ENCODE results near the gene LYZL1.
"Not testable (repeated sequence)": the region's sequence is repeated elsewhere in the genome, so short reads cannot be mapped to it uniquely, and the experiment has no call there.

The LYZL1 gene

DNA sequence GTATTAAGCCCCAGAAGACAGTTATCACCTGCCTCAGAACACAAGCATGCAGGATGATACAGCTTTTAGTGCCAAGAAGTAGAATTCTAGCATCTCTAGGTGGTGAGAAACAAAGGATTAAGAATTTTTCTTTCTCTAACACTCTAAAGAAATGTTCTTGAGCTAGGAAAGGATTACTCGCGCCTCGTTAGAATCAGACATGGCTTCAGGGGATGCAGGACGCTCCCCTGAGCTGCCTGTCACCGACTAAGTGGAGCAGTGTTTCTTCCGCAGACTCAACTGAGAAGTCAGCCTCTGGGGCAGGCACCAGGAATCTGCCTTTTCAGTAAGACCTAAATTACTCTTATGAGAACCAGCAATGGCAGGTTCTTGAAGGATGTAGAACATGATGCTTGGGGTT is at the start of gene LYZL1:
TSS of gene LYZL1 (plus strand) at position 165 of the 400 bp plus-strand sequence. CDS start 2,798 bp downstream, outside the sequence.
- not testable (repeated sequence) for H3K4me3 ChIP-seq (ENCODE audit: low read length); H3K36me3 ChIP-seq (ENCODE audit: control insufficient read depth, insufficient read depth, low read length); H3K9me3 ChIP-seq (ENCODE audit: control insufficient read depth, low read length)

DNA sequence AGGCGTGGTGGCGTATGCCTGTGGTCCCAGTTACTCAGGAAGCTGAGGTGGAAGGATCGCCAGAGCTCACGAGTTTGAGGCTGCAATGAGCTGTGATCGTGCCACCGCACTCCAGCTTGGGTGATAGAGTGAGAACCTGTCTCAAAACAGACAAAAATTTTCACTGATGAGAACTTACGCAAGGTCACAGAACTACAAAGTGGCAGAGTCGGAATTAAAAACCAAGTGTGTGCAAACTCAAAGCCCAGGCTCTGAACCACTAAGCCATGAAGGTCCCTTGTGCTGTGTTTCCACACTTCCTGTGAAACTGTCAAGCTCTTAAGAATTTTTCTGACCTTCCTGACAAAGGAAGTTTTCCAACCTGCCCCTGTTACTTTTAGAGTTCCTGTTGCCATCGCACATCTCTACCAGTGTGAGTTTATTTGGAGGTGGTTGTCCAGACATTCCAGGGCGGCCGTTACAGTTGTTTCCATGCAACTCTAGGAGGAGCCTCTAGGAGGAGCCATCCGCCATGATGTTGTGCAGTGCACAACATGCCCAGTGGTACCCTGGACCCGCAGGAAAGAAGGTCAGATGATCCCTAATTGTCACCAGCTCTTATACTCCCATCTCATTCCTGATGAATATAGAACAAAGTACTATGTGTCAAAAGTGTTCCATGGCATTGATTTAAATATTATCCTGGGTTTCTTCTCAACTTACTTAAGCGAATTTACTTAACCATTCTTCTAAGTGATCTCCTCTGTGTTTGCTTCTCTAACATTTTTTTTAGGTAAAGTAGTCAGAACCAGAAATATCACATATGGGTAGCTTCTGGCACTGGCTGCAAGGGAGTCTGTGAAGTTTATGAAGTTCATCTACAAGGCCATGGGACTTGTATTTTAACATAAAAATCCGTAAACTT is 49.0 kb upstream of the LYZL1 start:
- H3K27me3 ChIP-seq (ENCODE audit: control insufficient read depth, insufficient read depth, low read length) = peaks cover 6% of the 10 kb centered on the region
- H3K4me3 ChIP-seq (ENCODE audit: low read length) = no peak overlapping the region
- no peak overlapping the region for H3K9ac ChIP-seq (ENCODE audit: low read length)
- no peaks in the 10 kb centered on the region for H3K4me1 ChIP-seq (ENCODE audit: control insufficient read depth, insufficient read depth, low read length)
- no peaks in the 10 kb centered on the region for H3K9me3 ChIP-seq (ENCODE audit: control insufficient read depth, low read length)
- H3K36me3 ChIP-seq (ENCODE audit: control insufficient read depth, insufficient read depth, low read length) = no peaks in the 10 kb centered on the region

More for the DNA sequence above, at the start of gene LYZL1:
- H3K4me1 ChIP-seq (ENCODE audit: control insufficient read depth, insufficient read depth, low read length); H3K9ac ChIP-seq (ENCODE audit: low read length); H3K27me3 ChIP-seq (ENCODE audit: control insufficient read depth, insufficient read depth, low read length): not testable (repeated sequence)

DNA sequence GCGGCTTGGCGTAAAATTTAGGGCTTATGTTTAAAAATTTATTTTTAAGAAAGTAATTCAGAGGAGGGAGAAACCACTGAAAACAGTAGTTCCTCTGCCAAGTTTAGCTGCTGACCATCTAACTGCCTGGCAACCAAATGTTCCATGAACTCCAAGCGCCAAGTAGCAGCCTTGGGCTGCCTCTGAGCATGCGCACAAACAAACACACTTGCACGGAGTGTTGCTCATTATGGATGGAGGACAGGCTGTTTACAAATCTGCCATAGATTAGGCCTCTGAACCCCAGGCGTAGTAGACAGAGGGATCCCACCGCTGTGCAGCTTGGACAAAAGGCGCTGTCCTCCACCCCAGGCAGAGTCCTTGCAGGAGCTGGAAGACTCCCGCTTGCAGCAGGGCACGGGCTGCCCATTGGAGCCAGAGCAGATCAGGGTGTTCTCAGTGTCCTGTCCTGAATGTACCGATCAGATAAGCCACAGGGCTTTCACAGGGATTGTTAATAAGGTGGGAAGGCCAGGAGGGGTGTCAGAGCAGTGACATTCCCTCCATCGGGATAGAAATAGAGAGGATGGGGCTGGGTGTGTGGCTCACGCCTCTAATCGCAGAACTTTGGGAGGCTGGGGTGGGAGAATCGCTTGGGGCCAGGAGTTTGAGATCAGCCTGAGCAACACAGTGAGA is 47.7 kb upstream of the LYZL1 start:
- H3K9ac ChIP-seq (ENCODE audit: low read length) = no peak overlapping the region
- H3K36me3 ChIP-seq (ENCODE audit: control insufficient read depth, insufficient read depth, low read length) = no peaks in the 10 kb centered on the region
- peaks cover 6% of the 10 kb centered on the region for H3K27me3 ChIP-seq (ENCODE audit: control insufficient read depth, insufficient read depth, low read length)
- H3K4me1 ChIP-seq (ENCODE audit: control insufficient read depth, insufficient read depth, low read length) = no peaks in the 10 kb centered on the region
- H3K9me3 ChIP-seq (ENCODE audit: control insufficient read depth, low read length) = no peaks in the 10 kb centered on the region
- no peak overlapping the region for H3K4me3 ChIP-seq (ENCODE audit: low read length)

DNA sequence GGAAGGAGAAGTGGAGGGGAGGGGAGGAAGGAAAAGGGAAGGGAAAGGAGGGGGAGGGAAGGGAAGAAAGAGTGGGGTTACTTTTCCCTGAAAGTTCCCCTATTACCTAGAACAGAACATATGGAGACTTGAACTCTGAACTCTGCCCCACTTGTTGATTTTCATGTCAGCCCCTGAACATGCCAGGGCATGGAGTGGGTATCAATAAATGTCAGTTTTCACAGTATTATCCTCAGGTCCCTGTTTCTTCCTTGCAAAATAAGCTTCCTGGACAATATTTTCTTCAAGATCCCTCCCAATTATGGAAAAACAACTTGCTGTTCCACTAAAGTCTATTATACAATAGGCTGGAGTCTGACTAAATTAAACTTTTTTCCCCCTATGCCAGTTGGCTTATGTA is 46.9 kb upstream of the LYZL1 start:
- H3K4me1 ChIP-seq (ENCODE audit: control insufficient read depth, insufficient read depth, low read length) = no peaks in the 10 kb centered on the region
- H3K36me3 ChIP-seq (ENCODE audit: control insufficient read depth, insufficient read depth, low read length) = no peaks in the 10 kb centered on the region
- H3K9me3 ChIP-seq (ENCODE audit: control insufficient read depth, low read length) = no peaks in the 10 kb centered on the region
- H3K27me3 ChIP-seq (ENCODE audit: control insufficient read depth, insufficient read depth, low read length) = peaks cover 5% of the 10 kb centered on the region
- H3K9ac ChIP-seq (ENCODE audit: low read length) = no peak overlapping the region
- no peak overlapping the region for H3K4me3 ChIP-seq (ENCODE audit: low read length)

DNA sequence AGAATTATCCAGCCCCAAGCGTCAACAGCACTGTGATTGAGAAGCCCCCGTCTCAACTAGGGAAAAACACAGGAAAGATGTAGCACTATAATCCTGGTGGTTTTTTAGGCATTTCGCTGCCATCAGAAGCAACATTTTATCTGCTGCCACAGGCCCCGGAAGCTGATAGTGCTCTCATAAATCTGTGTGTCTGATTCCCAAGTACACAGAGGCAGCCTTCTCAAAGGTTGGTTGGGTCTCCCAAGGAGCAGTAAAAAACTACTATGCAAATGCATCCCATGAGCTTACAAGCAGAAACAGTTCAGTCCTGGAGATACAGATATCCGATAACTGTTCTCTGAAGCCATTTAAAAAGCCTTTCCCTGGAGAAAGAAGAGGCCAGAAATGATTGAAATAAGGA is 45.8 kb upstream of the LYZL1 start:
- Histone ChIP-seq H3K36me3 (ENCODE audit: control insufficient read depth, insufficient read depth, low read length) (no peaks in the 10 kb centered on the region), H3K9ac (ENCODE audit: low read length) (no peak overlapping the region), H3K4me3 (ENCODE audit: low read length) (no peak overlapping the region), H3K9me3 (ENCODE audit: control insufficient read depth, low read length) (no peaks in the 10 kb centered on the region), H3K4me1 (ENCODE audit: control insufficient read depth, insufficient read depth, low read length) (no peaks in the 10 kb centered on the region), H3K27me3 (ENCODE audit: control insufficient read depth, insufficient read depth, low read length) (no peaks in the 10 kb centered on the region)

DNA sequence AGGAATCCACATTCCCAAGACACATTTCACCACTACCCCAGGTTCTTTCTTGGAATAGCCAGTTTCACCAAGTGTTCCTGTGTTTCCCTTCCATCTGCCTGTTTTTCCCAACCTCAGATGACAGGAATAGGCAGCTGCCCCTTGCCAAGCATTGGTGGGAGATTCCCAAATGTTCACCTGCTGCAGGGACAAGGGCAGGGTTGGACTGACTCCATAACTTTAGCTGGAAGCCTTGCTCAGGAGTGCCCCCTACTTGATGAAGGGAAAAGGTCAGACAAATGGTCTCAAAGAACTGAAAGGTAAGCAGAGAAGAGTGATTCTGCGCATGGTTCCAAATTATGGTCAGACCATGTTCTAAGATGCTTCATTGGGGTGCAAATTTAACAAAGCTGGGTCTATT is 45.1 kb upstream of the LYZL1 start:
- no peaks in the 10 kb centered on the region for H3K9me3 ChIP-seq (ENCODE audit: control insufficient read depth, low read length)
- no peaks in the 10 kb centered on the region for H3K36me3 ChIP-seq (ENCODE audit: control insufficient read depth, insufficient read depth, low read length)
- no peaks in the 10 kb centered on the region for H3K4me1 ChIP-seq (ENCODE audit: control insufficient read depth, insufficient read depth, low read length)
- no peak overlapping the region for H3K4me3 ChIP-seq (ENCODE audit: low read length)
- no peaks in the 10 kb centered on the region for H3K27me3 ChIP-seq (ENCODE audit: control insufficient read depth, insufficient read depth, low read length)
- no peak overlapping the region for H3K9ac ChIP-seq (ENCODE audit: low read length)

DNA sequence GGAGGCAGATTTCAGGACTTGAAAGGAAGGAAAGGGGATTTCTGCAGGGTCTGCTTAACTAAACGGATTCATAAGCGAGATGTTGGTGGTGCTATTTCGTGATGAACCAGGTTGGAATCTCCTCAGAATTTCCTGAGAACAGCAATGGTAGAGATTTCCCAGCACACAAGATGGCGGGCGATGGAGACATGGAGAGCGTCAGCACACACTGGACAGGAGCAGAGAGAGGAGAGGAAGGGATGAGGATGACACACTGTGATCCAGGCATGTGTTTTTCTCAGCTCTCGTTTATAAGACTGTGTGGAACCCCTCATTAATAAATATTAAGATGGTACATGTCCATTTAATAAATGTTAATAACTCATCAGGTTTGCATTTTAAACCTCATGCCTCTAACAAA is 43.9 kb upstream of the LYZL1 start:
- H3K27me3 ChIP-seq (ENCODE audit: control insufficient read depth, insufficient read depth, low read length) = peaks cover 3% of the 10 kb centered on the region
- no peaks in the 10 kb centered on the region for H3K36me3 ChIP-seq (ENCODE audit: control insufficient read depth, insufficient read depth, low read length)
- H3K9me3 ChIP-seq (ENCODE audit: control insufficient read depth, low read length) = no peaks in the 10 kb centered on the region
- H3K4me3 ChIP-seq (ENCODE audit: low read length) = no peak overlapping the region
- no peaks in the 10 kb centered on the region for H3K4me1 ChIP-seq (ENCODE audit: control insufficient read depth, insufficient read depth, low read length)
- no peak overlapping the region for H3K9ac ChIP-seq (ENCODE audit: low read length)

DNA sequence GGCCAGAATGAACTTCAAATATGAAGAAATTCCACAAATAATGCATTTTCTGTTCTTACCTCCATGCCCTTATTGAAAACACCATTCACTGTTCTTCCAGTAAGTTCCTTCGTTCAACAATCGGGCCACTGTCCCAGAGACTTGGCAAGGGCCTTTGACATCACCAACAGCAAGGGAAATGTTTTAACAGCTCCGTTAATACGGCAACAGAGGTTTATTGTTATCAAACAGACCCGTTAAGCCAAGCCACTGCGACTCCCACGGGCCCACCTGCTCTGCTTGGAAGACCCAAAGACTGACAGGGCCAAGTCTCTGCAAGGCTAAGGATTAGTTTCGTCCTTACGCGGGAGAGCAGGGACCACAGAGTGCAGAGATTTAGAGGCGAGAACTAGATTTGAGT is 43.4 kb upstream of the LYZL1 start:
- Histone ChIP-seq H3K9me3 (ENCODE audit: control insufficient read depth, low read length) (no peaks in the 10 kb centered on the region), H3K36me3 (ENCODE audit: control insufficient read depth, insufficient read depth, low read length) (no peaks in the 10 kb centered on the region), H3K4me3 (ENCODE audit: low read length) (no peak overlapping the region), H3K27me3 (ENCODE audit: control insufficient read depth, insufficient read depth, low read length) (peaks cover 3% of the 10 kb centered on the region), H3K4me1 (ENCODE audit: control insufficient read depth, insufficient read depth, low read length) (no peaks in the 10 kb centered on the region), H3K9ac (ENCODE audit: low read length) (no peak overlapping the region)

DNA sequence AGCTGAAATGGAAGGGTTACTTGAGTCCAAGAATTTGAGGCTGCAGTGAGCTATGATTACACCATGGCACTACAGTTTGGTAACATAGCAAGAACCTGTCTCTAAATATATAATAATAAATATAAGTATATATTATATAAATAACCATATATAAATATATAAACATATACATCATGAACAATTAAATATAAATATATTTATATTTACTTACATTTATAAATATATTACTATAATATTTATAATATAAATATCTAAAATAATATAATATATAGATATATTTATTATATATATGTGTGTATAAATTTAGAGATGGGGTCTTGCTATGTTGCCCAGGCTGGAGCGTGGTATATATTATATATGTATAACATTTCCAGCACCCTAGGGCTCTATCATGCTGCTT is 42.4 kb upstream of the LYZL1 start:
- H3K36me3 ChIP-seq (ENCODE audit: control insufficient read depth, insufficient read depth, low read length) = no peaks in the 10 kb centered on the region

DNA sequence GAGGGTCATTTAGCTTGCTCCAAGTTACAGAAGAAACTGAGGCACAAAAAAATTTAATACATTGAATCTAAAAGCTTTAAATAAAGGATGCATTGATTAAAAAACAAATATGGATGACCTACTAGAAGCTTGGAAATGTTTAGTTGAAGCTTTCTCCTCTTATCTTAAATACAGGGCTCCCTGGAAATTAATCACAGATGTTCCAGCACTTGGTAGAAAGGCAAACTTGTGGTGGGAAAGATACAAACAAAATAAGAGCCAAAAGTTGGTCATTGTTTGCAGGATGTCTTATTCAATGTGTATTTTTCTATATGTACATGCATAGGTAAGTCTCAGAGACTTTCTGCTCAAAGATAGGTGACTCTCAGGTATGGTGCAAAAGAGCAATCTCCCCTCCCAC is 40.7 kb upstream of the LYZL1 start:
- Histone ChIP-seq H3K27me3 (ENCODE audit: control insufficient read depth, insufficient read depth, low read length) (peaks cover 8% of the 10 kb centered on the region), H3K36me3 (ENCODE audit: control insufficient read depth, insufficient read depth, low read length) (no peaks in the 10 kb centered on the region), H3K9me3 (ENCODE audit: control insufficient read depth, low read length) (no peaks in the 10 kb centered on the region), H3K9ac (ENCODE audit: low read length) (no peak overlapping the region), H3K4me3 (ENCODE audit: low read length) (no peak overlapping the region), H3K4me1 (ENCODE audit: control insufficient read depth, insufficient read depth, low read length) (no peaks in the 10 kb centered on the region)

More for the DNA sequence above, 42.4 kb upstream of the LYZL1 start:
- Histone ChIP-seq H3K9me3 (ENCODE audit: control insufficient read depth, low read length) (no peaks in the 10 kb centered on the region), H3K4me3 (ENCODE audit: low read length) (no peak overlapping the region), H3K27me3 (ENCODE audit: control insufficient read depth, insufficient read depth, low read length) (peaks cover 3% of the 10 kb centered on the region), H3K4me1 (ENCODE audit: control insufficient read depth, insufficient read depth, low read length) (no peaks in the 10 kb centered on the region), H3K9ac (ENCODE audit: low read length) (no peak overlapping the region)

DNA sequence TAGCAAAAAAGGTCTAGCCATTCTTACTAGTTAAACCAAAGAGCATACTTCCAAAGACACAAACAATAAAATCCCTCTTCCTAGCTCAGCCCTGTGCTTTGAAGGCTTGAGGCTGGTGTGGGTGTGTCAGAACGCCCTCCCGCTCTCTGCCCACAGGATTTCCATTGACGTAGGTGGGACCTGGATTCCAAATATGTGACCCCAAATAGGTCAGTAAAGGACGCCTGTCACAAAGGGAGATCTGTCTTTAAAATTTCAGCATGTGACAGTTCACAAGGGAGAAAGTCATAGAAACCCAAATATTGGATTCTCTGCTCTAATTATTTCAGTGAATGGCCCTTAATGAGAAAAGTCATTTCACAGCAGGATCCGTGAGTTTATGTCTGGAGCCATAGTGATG is 39.9 kb upstream of the LYZL1 start:
- peaks cover 17% of the 10 kb centered on the region for H3K27me3 ChIP-seq (ENCODE audit: control insufficient read depth, insufficient read depth, low read length)
- no peaks in the 10 kb centered on the region for H3K9me3 ChIP-seq (ENCODE audit: control insufficient read depth, low read length)
- H3K9ac ChIP-seq (ENCODE audit: low read length) = no peak overlapping the region

DNA sequence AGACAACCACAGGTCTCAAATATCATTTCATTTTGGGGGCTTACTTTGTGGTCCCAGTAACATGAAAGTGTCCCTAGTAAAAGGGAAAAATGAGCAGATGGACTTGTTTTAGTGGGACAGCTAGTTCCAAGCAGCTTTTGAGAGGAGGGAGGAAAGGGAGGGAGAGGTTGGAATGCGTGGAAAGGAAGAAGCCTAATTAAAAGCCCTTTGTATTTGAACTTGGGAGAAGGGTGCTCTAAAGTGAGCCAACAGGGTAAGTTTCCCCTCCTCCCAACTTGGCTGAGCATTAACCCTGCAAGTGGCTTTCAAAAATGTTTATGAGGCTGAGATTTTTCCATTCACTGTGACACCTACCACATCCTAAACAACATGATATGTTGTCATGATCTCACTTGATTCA is 38.8 kb upstream of the LYZL1 start:
- H3K4me3 ChIP-seq (ENCODE audit: low read length) = no peak overlapping the region

More for the DNA sequence above, 39.9 kb upstream of the LYZL1 start:
- H3K36me3 ChIP-seq (ENCODE audit: control insufficient read depth, insufficient read depth, low read length) = no peaks in the 10 kb centered on the region
- no peak overlapping the region for H3K4me3 ChIP-seq (ENCODE audit: low read length)
- no peaks in the 10 kb centered on the region for H3K4me1 ChIP-seq (ENCODE audit: control insufficient read depth, insufficient read depth, low read length)

More for the DNA sequence above, 38.8 kb upstream of the LYZL1 start:
- Histone ChIP-seq H3K9me3 (ENCODE audit: control insufficient read depth, low read length) (no peaks in the 10 kb centered on the region), H3K4me1 (ENCODE audit: control insufficient read depth, insufficient read depth, low read length) (no peaks in the 10 kb centered on the region), H3K9ac (ENCODE audit: low read length) (no peak overlapping the region), H3K36me3 (ENCODE audit: control insufficient read depth, insufficient read depth, low read length) (no peaks in the 10 kb centered on the region), H3K27me3 (ENCODE audit: control insufficient read depth, insufficient read depth, low read length) (peaks cover 18% of the 10 kb centered on the region)

All from mucosa of stomach (tissue), 1 donor.